Measurements from ENCODE around the gene PSKH1.

- TF ChIP-seq CTCF (conservative IDR thresholded peaks at IDR 0.05; ENCODE audit: low read depth, low read length): no peak
- no peak for TF ChIP-seq EZH2 (IDR thresholded peaks at IDR 0.05; ENCODE audit: borderline replicate concordance, low read depth, low read length, poor library complexity, severe bottlenecking)
Measured at GRCh38 chr16:67943256-67943618, 50.2 kb downstream of the PSKH1 start.

All from A673 (cell line).